ENCODE measurements around the gene CCL20. TPM values are rescaled to one million over a fixed set of nuclear protein-coding genes. Genes with fewer than 3 reads are reported as not detected.
A peak's percentile ranks its signal among the peaks of the same experiment; 100 is the strongest.

Gene CCL20
- total and polyA plus RNA-seq, 2 of the 8 experiments (the other 6 are each of a cell fraction or from before 2014, with no cell fraction given): not detected

DNA sequence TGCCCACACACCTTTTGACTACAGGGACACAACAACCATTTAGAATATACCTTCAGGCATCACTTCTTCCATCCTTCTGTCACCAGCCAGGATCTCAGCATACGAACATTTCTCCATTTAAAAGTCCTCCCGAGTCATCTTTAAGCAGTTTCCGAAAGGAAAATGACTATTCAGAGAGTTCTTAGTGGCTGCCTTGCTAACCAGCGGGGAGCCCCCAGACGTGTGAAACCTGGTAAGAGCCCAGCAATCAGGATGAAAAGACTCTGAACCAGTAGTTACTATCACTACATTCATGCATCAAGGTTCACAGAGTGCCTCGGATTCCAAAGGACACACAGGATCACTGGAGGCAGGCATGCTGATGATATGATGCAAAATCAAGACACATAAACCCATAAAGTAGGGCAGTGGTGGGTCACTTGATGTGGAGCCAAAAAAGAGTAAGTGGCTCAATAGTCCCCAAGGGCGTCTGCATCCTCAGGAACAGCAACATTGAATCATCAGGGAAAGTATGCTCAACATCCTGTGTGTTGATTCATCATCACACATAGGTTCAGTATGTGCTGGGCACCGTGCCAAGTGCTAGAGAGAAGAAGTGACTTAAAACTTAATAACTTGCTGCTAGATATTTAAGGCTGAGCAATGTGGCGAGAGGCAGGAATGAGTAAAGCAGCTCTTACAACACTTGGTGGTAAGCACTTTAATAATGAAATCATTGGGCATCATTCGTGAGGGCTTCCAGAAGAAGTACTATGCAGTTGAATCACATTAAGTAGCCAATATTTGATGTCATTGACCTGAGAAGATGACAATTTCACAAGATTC lies 4.4 kb downstream of the CCL20 start:
- H3K79me1 ChIP-seq (ENCODE audit: low read depth, low read length): no peaks in the 10 kb centered on the region
- no peak overlapping the region for H3K4ac ChIP-seq (replicated peaks; ENCODE audit: insufficient read length, low read depth, low read length)
- H2AFZ ChIP-seq (ENCODE audit: low read length): no peak overlapping the region
- H3K23ac ChIP-seq (ENCODE audit: insufficient read length): no peak overlapping the region
- H3K9ac ChIP-seq (replicated peaks in 1 of 4; ENCODE audit: extremely low read depth in 1 of 4, low read depth in 3 of 4, low read length in 3 of 4): no peak overlapping the region
- H2AK5ac ChIP-seq (ENCODE audit: low read depth, low read length): no peak overlapping the region
- WGBS, 2 experiments (ENCODE audit: extremely low coverage in 1 of 2, insufficient coverage in 1 of 2, insufficient read length in 1 of 2, insufficient replicate concordance in 2 of 2, low coverage in 1 of 2, low lambda C conversion rate in 2 of 2, missing lambda C conversion rate in 1 of 2): 72% methylated on average over 10 of the region's 10 CpGs; no CpG with 5 or more reads in 1 of the 2 experiments
- H4K8ac ChIP-seq (ENCODE audit: extremely low read depth, insufficient read depth, low read length): no peak overlapping the region
- no peaks in the 10 kb centered on the region for H3K23me2 ChIP-seq (ENCODE audit: low read depth, low read length)
- H3K27me3 ChIP-seq (replicated peaks in 1 of 4; ENCODE audit: control insufficient read depth in 3 of 4, extremely low read depth in 1 of 4, insufficient read depth in 3 of 4, low read length in 3 of 4): no peaks in the 10 kb centered on the region; a peak in 1 of 7 replicates
- H2BK12ac ChIP-seq (ENCODE audit: low read depth, low read length): no peak overlapping the region
- H2BK20ac ChIP-seq (ENCODE audit: low read length): no peak overlapping the region
- CTCF ChIA-PET (ENCODE audit: partially characterized antibody): interaction anchor here (1.2 to 2.0 kb wide), 3 partner anchors 11 to 44 kb away, joined by 4 to 15 read pairs (median 5); no protein-coding TSS in a partner anchor
- no peak overlapping the region for H3K14ac ChIP-seq (ENCODE audit: insufficient read length)
- H4K20me1 ChIP-seq (replicated peaks in 1 of 2; ENCODE audit: control insufficient read depth in 1 of 2, insufficient read depth in 2 of 2, low read length in 2 of 2): peaks cover 0 to 2% of the 10 kb centered on the region in 2 experiments
- peaks cover 0 to 4% (median 2%) of the 10 kb centered on the region in 4 experiments; a peak in 3 of 7 replicates for H3K4me1 ChIP-seq (replicated peaks in 1 of 4; ENCODE audit: control insufficient read depth in 3 of 4, insufficient read depth in 4 of 4, low read length in 3 of 4)
- no peak overlapping the region for H2BK5ac ChIP-seq (ENCODE audit: low read depth, low read length)
- DNase-seq (ENCODE audit: low read depth in 1 of 2, low spot score in 2 of 2) (peak in 1 of 2 experiments; percentile 15), FAIRE-seq (no peak)
- no peaks in the 10 kb centered on the region for H3K36me3 ChIP-seq (ENCODE audit: control insufficient read depth in 2 of 4, insufficient read depth in 4 of 4, low read length in 3 of 4)
- no peak overlapping the region for H3K4me2 ChIP-seq (ENCODE audit: insufficient read depth in 1 of 2, low read depth in 2 of 2, low read length in 2 of 2)
- POLR2A ChIA-PET (ENCODE audit: partially characterized antibody): no interaction called here
- no peak overlapping the region for H3K56ac ChIP-seq (replicated peaks; ENCODE audit: insufficient read length, low read depth, low read length)
- no peak overlapping the region for H2BK120ac ChIP-seq (replicated peaks; ENCODE audit: low read depth, low read length)
- no peaks in the 10 kb centered on the region for H3K9me3 ChIP-seq (ENCODE audit: insufficient read depth in 2 of 2, low read depth in 1 of 2, low read length in 1 of 2)
- no peak overlapping the region for H3K4me3 ChIP-seq (ENCODE audit: extremely low read depth in 1 of 4, insufficient read depth in 2 of 4, low read depth in 3 of 4, low read length in 4 of 4)
- H4K91ac ChIP-seq (replicated peaks; ENCODE audit: insufficient read length, low read length): no peak overlapping the region
- no peak overlapping the region for H3K27ac ChIP-seq (ENCODE audit: low read depth, low read length)
- no peaks in the 10 kb centered on the region for H3K79me2 ChIP-seq (ENCODE audit: control insufficient read depth in 1 of 2, insufficient read depth in 2 of 2, low read length in 2 of 2)
- H4K5ac ChIP-seq (ENCODE audit: insufficient read length, low read depth, low read length): no peak overlapping the region
- H3K18ac ChIP-seq (ENCODE audit: extremely low read depth, low read length): no peak overlapping the region
- H2BK15ac ChIP-seq (ENCODE audit: low read length): no peak overlapping the region
- TF ChIP-seq MAFK (IDR thresholded peaks at IDR 0.05; ENCODE audit: low read depth, low read length): no peak
- no peak for TF ChIP-seq FOSL1 (IDR thresholded peaks at IDR 0.05; ENCODE audit: insufficient read depth, low read depth, low read length)
- no peak for TF ChIP-seq NRF1 (IDR thresholded peaks at IDR 0.05; ENCODE audit: low read depth, low read length)
- no peak for TF ChIP-seq KDM1A (IDR thresholded peaks at IDR 0.05; ENCODE audit: borderline replicate concordance, low read length)
- no peak for TF ChIP-seq JUN (IDR thresholded peaks at IDR 0.05; ENCODE audit: low read depth, low read length)
- no peak for TF ChIP-seq SUZ12 (IDR thresholded peaks at IDR 0.05; ENCODE audit: low read length)
- no peak for TF ChIP-seq HDAC6 (IDR thresholded peaks at IDR 0.05; ENCODE audit: low read depth, low read length)
- no peak for TF ChIP-seq RFX5 (IDR thresholded peaks at IDR 0.05; ENCODE audit: borderline replicate concordance, low read depth, low read length)
- no peak for TF ChIP-seq RNF2 (IDR thresholded peaks at IDR 0.05; ENCODE audit: borderline replicate concordance, low read depth, low read length, missing control alignments, poor library complexity, severe bottlenecking)
- no peak for TF ChIP-seq POLR2AphosphoS5 (IDR thresholded peaks at IDR 0.05; ENCODE audit: low read depth, low read length)
- no peak for TF ChIP-seq POLR2A (IDR thresholded peaks at IDR 0.05; ENCODE audit: control extremely low read depth in 1 of 2, low read depth in 2 of 2, low read length in 2 of 2)
- no peak for TF ChIP-seq CBX5 (IDR thresholded peaks at IDR 0.05; ENCODE audit: low read depth, low read length)
- no peak for TF ChIP-seq SIX5 (IDR thresholded peaks at IDR 0.05; ENCODE audit: low read depth, low read length)

All from H1 (cell line).